Measurements from ENCODE around the gene TOX2.

Gene TOX2

GRCh38 chr20:44075950-44076232 is 161.2 kb downstream of the TOX2 start:
- no peak overlapping the region for H3K4me3 ChIP-seq (ENCODE audit: low read length)
- TF ChIP-seq, protein P1, sequence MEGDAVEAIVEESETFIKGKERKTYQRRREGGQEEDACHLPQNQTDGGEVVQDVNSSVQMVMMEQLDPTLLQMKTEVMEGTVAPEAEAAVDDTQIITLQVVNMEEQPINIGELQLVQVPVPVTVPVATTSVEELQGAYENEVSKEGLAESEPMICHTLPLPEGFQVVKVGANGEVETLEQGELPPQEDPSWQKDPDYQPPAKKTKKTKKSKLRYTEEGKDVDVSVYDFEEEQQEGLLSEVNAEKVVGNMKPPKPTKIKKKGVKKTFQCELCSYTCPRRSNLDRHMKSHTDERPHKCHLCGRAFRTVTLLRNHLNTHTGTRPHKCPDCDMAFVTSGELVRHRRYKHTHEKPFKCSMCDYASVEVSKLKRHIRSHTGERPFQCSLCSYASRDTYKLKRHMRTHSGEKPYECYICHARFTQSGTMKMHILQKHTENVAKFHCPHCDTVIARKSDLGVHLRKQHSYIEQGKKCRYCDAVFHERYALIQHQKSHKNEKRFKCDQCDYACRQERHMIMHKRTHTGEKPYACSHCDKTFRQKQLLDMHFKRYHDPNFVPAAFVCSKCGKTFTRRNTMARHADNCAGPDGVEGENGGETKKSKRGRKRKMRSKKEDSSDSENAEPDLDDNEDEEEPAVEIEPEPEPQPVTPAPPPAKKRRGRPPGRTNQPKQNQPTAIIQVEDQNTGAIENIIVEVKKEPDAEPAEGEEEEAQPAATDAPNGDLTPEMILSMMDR (conservative IDR thresholded peaks at IDR 0.05; ENCODE audit: low read length) = no peak
- no peak for DNase-seq (ENCODE audit: low read depth)

- no peak overlapping the region for H3K4me3 ChIP-seq (ENCODE audit: low read length)
- TF ChIP-seq, protein P1 (conservative IDR thresholded peaks at IDR 0.05; ENCODE audit: low read length) = no peak
- no peak for DNase-seq (ENCODE audit: low read depth)
These were observed 164.6 kb downstream of the TOX2 start for GRCh38 chr20:44079291-44079690.

DNA sequence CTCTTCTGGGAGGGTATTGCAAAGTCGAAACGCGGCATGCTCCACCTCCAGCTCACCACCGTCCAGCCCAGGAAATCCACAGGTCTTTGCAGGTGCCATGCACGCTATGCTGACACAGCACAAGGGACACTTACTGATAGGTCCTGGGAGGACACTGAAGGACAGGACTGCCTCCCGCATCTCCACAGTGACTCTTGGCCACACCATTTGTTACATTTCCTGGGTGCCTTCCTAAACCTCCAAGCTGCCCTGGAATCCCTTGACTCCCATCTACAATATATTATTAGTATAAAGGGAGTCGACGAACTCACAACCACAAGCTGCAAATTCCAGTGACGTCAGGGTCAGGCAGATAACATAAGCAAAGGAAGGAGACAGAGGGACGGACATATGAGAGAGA is 165.4 kb downstream of the TOX2 start:
- no peak for DNase-seq (ENCODE audit: low read depth)
- no peak overlapping the region for H3K4me3 ChIP-seq (ENCODE audit: low read length)
- TF ChIP-seq, protein P1 (conservative IDR thresholded peaks at IDR 0.05; ENCODE audit: low read length) = no peak

DNA sequence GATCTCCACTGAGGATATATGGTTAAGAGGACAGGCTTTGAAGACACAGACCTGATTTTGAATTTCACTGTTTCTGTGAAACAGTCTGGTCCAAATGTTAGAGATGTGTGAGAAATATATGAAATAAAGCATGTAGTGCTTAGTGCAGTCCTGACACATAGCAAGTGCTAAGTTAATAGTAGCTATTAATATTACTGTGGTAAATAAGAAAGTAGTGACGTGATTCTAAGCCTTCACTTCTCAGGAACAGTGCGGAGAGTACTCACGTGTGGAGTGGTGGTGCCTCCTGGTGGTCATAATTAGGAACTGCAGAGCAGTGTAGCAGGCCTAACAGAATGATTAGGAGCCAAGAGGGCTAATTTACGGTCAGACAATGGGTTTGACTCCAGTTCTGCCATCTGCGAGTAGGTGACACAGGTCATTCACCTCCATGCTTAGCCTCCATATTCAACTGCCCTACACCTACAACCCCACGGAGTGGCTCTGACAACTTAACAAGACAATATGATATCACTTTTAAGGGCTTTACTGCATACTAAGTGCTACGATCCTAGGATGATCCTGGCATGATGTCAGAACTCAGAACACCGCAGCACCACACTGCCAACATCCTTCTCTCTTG is 166.1 kb downstream of the TOX2 start:
- TF ChIP-seq, protein P1 (conservative IDR thresholded peaks at IDR 0.05; ENCODE audit: low read length) = peak; percentile 99
- DNase-seq (ENCODE audit: low read depth) = peak; percentile 71

DNA sequence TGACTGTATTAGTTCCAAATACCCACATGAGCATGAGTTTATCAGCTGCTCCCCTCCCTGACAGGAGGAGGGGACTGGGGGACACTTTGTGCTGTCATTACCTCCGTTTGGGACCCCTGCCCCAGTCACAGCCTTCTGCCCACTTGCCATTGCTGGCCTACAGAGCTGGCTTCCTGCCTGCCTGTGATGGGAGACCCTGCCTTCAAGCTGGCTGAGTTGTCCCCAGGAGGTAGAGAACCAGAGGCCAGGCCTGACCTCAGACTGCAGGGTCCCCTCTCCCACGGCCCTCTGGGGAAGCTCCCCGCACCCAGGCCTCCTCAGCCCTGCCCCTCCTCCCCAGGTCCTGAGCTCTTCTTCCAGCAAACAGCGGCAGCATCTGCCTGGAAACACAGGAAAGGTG is 166.8 kb downstream of the TOX2 start:
- no peak overlapping the region for H3K4me3 ChIP-seq (ENCODE audit: low read length)
- no peak for DNase-seq (ENCODE audit: low read depth)
- TF ChIP-seq, protein P1 (conservative IDR thresholded peaks at IDR 0.05; ENCODE audit: low read length) = no peak

More for the DNA sequence above, 166.1 kb downstream of the TOX2 start:
- H3K4me3 ChIP-seq (ENCODE audit: low read length) = no peak overlapping the region

DNA sequence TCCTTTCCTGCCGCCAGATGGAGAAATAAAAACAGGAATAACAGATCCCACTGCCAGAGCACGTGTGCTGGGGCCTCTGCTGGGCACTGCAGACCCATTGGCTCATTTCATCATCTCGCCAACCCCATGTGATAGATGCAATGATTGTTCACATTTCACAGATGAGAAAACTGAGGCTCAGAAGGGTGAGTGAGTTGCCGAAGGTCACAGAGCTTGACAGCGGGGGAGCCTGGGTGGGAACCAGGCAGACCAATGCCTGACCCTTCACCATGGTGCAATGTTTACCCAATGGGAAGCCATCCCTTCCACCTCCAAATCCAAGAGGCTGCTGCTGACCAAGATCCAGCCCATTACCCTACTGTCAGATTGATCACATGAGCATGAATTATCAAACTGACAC is 167.2 kb downstream of the TOX2 start:
- TF ChIP-seq, protein P1 (conservative IDR thresholded peaks at IDR 0.05; ENCODE audit: low read length) = no peak
- DNase-seq (ENCODE audit: low read depth) = no peak
- H3K4me3 ChIP-seq (ENCODE audit: low read length) = no peak overlapping the region

DNA sequence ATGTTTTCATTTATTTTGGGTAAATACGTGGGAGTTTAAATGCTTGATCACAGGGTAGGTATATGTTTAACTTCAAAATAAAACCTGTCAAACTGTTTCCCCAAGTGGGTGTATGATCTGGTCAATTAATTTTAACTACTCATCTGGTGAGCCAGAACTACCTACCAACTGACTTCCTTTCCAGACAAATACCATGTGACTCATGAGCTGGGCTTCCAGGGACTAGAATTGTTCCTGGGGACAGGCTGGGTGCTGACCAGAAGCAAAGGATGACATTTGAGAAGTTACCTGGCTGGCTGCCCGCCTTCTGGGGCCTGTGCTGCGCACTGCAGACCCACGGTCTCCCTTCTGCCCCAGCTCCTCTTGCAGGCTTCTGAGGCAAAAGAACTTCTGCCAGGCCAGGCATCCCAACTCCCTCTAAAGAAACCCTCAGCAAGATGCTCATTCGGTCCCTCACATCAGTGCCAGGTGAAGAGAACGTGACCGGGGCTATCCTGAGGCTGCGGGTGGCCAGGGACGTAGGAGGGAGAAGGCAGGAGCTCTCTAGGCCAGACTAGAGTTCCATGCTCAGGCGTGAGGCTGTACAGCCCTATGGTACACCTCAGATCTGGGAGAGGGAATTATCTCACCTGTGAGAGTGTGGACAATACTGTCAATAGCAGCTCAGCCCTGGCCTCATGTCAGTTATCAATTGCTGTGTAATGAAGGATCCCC is 168.7 kb downstream of the TOX2 start:
- TF ChIP-seq, protein P1 (conservative IDR thresholded peaks at IDR 0.05; ENCODE audit: low read length) = no peak
- peak; percentile 43 for DNase-seq (ENCODE audit: low read depth)
- no peak overlapping the region for H3K4me3 ChIP-seq (ENCODE audit: low read length)

Data from AG10803 (cell line).